GM23248 (cell line): Measurements from ENCODE around the gene CHMP6. TPM values are rescaled to one million over a fixed set of nuclear protein-coding genes. Genes with fewer than 3 reads are reported as not detected.

ENCODE experiments used
- DNase-seq: peaks from one replicate; pipeline ENCODE4 v3.0.0-alpha.2; 2015
- H2AFZ ChIP-seq: fragments of 200-600 bp; sonication (generic); 2 replicates; pipeline ENCODE4 v1.6.1; 2016; ENCODE audit warnings: antibody characterized with exemption
- H3F3A ChIP-seq: fragments of 200-600 bp; sonication (generic); 2 replicates; pipeline ENCODE4 v1.6.1; 2016; ENCODE audit warnings: mild to moderate bottlenecking, antibody characterized with exemption, mixed run types; ENCODE audit not compliant: insufficient read depth
- H3K27ac ChIP-seq: fragments of 200-600 bp; sonication (generic); 2 replicates; pipeline ENCODE4 v1.5.1; 2016; ENCODE audit warnings: mild to moderate bottlenecking
- H3K27me3 ChIP-seq: fragments of 200-600 bp; sonication (generic); replicated peaks from 2 replicates; pipeline ENCODE4 v1.6.1; 2016; ENCODE audit warnings: mild to moderate bottlenecking; ENCODE audit not compliant: insufficient read depth
- H3K36me3 ChIP-seq: fragments of 200-600 bp; sonication (generic); 2 replicates; pipeline ENCODE4 v1.6.1; 2016; ENCODE audit warnings: low read depth, mild to moderate bottlenecking
- H3K4me1 ChIP-seq: fragments of 200-600 bp; sonication (generic); 2 replicates; pipeline ENCODE4 v1.6.1; 2016; ENCODE audit warnings: mild to moderate bottlenecking; ENCODE audit not compliant: insufficient read depth
- H3K4me2 ChIP-seq: fragments of 200-600 bp; sonication (generic); one replicate; pipeline ENCODE4 v1.6.1; 2016; ENCODE audit warnings: mild to moderate bottlenecking; ENCODE audit not compliant: unreplicated experiment
- H3K4me3 ChIP-seq: fragments of 200-600 bp; sonication (generic); 2 replicates; pipeline ENCODE4 v1.5.1; 2016; ENCODE audit warnings: mild to moderate bottlenecking
- H3K79me2 ChIP-seq: fragments of 200-600 bp; sonication (generic); 2 replicates; pipeline ENCODE4 v1.6.1; 2016; ENCODE audit warnings: mild to moderate bottlenecking; ENCODE audit not compliant: insufficient read depth
- H3K9ac ChIP-seq: fragments of 200-600 bp; sonication (generic); 2 replicates; pipeline ENCODE4 v1.6.1; 2016; ENCODE audit warnings: mild to moderate bottlenecking
- H3K9me2 ChIP-seq: fragments of 200-600 bp; sonication (generic); 2 replicates; pipeline ENCODE4 v1.6.1; 2016; ENCODE audit warnings: mixed run types, mild to moderate bottlenecking, moderate library complexity; ENCODE audit not compliant: insufficient read depth
- H3K9me3 ChIP-seq: fragments of 200-600 bp; sonication (generic); one replicate; pipeline ENCODE4 v1.6.1; 2017; ENCODE audit warnings: low read depth
- H4K20me1 ChIP-seq: fragments of 200-600 bp; sonication (generic); 2 replicates; pipeline ENCODE4 v1.6.0; 2016; ENCODE audit not compliant: insufficient read depth
- EZH2 ChIP-seq: fragments of 200-600 bp; sonication (generic); IDR thresholded peaks from 2 replicates; pipeline ENCODE4 v1.6.1; 2018; ENCODE audit warnings: antibody characterized with exemption, mild to moderate bottlenecking; ENCODE audit not compliant: insufficient read depth, poor library complexity, severe bottlenecking
- EZH2phosphoT487 ChIP-seq: fragments of 200-600 bp; sonication (generic); IDR thresholded peaks from 2 replicates; pipeline ENCODE4 v1.6.1; 2018; ENCODE audit warnings: antibody characterized with exemption, moderate library complexity, mild to moderate bottlenecking, low read depth; ENCODE audit not compliant: insufficient read depth
- WGBS, 2 experiments: methylation state at CpG; one replicate each; pipeline ENCODE4 v1.1.6; 2015 to 2017; ENCODE audit warnings: low lambda C conversion rate in 2 of 2, low coverage in 1 of 2; ENCODE audit errors: missing lambda C conversion rate in 2 of 2; 5-methylcytosine and 5-hydroxymethylcytosine counted together
- in situ Hi-C: fragments of 300-500 bp; cut with MboI; formaldehyde crosslinking; loops from 2 replicates; pipeline ENCODE4 v1.15.0; 2020
- polyA plus RNA-seq: library from polyadenylated mRNA; unstranded; fragments of >200 nt; fragmentation: Nextera tagmentation; extraction: Ambion mirVana; gene quantifications from 2 replicates; pipeline ENCODE4 v1.2.1, GENCODE V29; 2016
- total RNA-seq: library from RNA; depleted of rRNA; stranded (reverse); fragments of >200 nt; shearing (Covaris generic); gene quantifications from 2 replicates; pipeline ENCODE4 v1.2.3, GENCODE V29; 2014

CHMP6 gene
- total and polyA plus RNA-seq, 2 experiments from 2014 or later = 14.1 to 34.0 TPM

DNA sequence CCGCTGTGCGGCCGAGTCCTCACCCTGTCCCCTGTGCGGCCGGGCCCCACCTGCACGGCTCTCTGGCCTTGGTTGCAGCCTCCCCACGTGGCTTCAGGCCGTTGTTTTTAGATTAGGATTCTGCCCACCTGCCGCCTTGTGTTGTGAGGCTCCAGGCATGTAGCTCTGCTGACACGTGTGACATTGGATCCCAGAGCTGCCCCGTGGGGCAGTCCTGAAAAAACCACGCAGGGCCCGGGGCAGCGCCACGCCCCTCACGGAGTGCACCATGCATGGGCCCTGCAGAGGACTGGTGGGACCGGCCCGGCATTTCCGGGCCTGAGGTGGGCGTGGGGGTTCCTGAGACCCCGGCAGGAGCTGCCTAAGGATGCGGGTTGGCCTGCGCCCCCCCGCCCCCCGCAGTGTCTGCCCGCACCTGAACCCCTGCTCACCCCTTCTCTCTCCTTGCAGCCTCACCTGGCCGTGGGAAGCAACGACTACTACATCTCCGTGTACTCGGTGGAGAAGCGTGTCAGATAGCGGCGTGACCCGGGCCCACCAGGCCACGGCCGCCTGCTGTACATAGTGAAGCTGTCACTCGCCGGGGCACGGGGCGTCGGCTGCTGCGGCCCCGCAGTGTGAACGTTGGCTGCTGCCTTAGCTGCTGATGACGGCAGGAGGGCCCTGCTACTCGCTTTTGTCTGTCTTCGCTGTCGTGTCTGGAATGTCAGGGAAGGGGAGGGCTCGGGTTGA, 27.7 kb upstream of the CHMP6 start:
- 92 to 95% methylated on average over 35 to 49 of the region's 49 CpGs for WGBS, 2 experiments
- Histone ChIP-seq H3K9me2 (no peaks in the 10 kb centered on the region), H3K79me2 (no peaks in the 10 kb centered on the region), H3K27ac (no peak overlapping the region), H2AFZ (no peak overlapping the region), H3F3A (no peaks in the 10 kb centered on the region), H3K4me2 (no peak overlapping the region), H3K9me3 (no peaks in the 10 kb centered on the region), H3K27me3 (no peaks in the 10 kb centered on the region), H3K4me1 (peaks cover 6% of the 10 kb centered on the region), H3K36me3 (no peaks in the 10 kb centered on the region), H3K4me3 (no peak overlapping the region), H4K20me1 (no peaks in the 10 kb centered on the region), H3K9ac (no peak overlapping the region)
- no peak for DNase-seq
- in situ Hi-C loops = no loop called here
- TF ChIP-seq EZH2 (no peak), EZH2phosphoT487 (no peak)

- Histone ChIP-seq H3K27me3 (no peaks in the 10 kb centered on the region), H3K27ac (no peak overlapping the region), H3K9ac (no peak overlapping the region), H3K4me2 (no peak overlapping the region), H3K9me2 (no peaks in the 10 kb centered on the region), H3K9me3 (no peaks in the 10 kb centered on the region), H3K79me2 (no peaks in the 10 kb centered on the region), H3K36me3 (no peaks in the 10 kb centered on the region), H3K4me1 (peaks cover under 1% of the 10 kb centered on the region), H3K4me3 (no peak overlapping the region), H2AFZ (no peak overlapping the region), H3F3A (no peaks in the 10 kb centered on the region), H4K20me1 (no peaks in the 10 kb centered on the region)
- TF ChIP-seq EZH2 = no peak
- TF ChIP-seq EZH2phosphoT487 = no peak
- 92 to 95% methylated on average over 14 of the region's 14 CpGs for WGBS, 2 experiments
- no peak for DNase-seq
- in situ Hi-C loops = no loop called here
Observed at GRCh38 chr17:80964544-80964856, 27.1 kb upstream of the CHMP6 start.

GRCh38 chr17:80964859-80965580, 26.6 kb upstream of the CHMP6 start:
- Histone ChIP-seq H3K4me2 (no peak overlapping the region), H2AFZ (no peak overlapping the region), H3F3A (no peaks in the 10 kb centered on the region), H3K27ac (no peak overlapping the region), H3K79me2 (no peaks in the 10 kb centered on the region), H3K9me3 (no peaks in the 10 kb centered on the region), H3K4me1 (no peaks in the 10 kb centered on the region), H3K9me2 (no peaks in the 10 kb centered on the region), H3K27me3 (no peaks in the 10 kb centered on the region), H3K4me3 (no peak overlapping the region), H4K20me1 (no peaks in the 10 kb centered on the region), H3K9ac (no peak overlapping the region), H3K36me3 (no peaks in the 10 kb centered on the region)
- WGBS, 2 experiments = 93 to 96% methylated on average over 29 to 36 of the region's 36 CpGs
- in situ Hi-C loops = no loop called here
- TF ChIP-seq EZH2phosphoT487 (no peak), EZH2 (no peak)
- DNase-seq = no peak

DNA sequence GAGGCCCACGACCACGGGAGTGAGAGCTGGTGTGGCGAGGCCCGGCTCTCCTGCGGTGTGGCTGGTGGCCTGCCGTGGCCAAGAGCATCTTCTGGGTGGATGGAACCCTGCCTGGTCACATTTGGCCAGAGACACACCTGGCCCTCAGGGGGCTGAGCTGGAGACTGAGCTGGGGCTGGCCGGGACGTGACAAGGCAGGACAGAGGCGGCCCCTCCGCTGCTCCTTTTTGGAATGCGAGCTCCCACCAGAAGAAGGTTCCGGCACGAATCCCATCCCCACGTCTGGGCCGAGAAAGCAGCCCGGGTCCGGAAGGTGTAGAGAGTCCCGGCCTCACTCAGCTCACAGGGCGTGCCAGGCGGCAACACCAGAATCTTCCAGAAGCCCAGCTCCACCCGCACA, 26.0 kb upstream of the CHMP6 start:
- no peak for DNase-seq
- Histone ChIP-seq H3K4me3 (no peak overlapping the region), H3K4me2 (no peak overlapping the region), H3K79me2 (no peaks in the 10 kb centered on the region), H2AFZ (no peak overlapping the region), H3K27ac (no peak overlapping the region), H3K4me1 (no peaks in the 10 kb centered on the region), H4K20me1 (no peaks in the 10 kb centered on the region), H3K36me3 (no peaks in the 10 kb centered on the region), H3F3A (no peaks in the 10 kb centered on the region), H3K9me2 (no peaks in the 10 kb centered on the region), H3K9me3 (no peaks in the 10 kb centered on the region), H3K9ac (no peak overlapping the region), H3K27me3 (0 out of 2 replicates have a peak, but pooled peaks cover 2% of the 10 kb centered on the region)
- TF ChIP-seq EZH2phosphoT487 = no peak
- no peak for TF ChIP-seq EZH2
- 92 to 93% methylated on average over 14 to 21 of the region's 21 CpGs for WGBS, 2 experiments
- in situ Hi-C loops = no loop called here
